GM15510 (cell line): ENCODE measurements around the gene ANKS1A.

Source experiments
- POLR2A ChIP-seq: IDR thresholded peaks from 3 replicates; pipeline ENCODE4 v1.6.1; 2011; ENCODE audit warnings: borderline replicate concordance; ENCODE audit not compliant: insufficient read length; ENCODE audit errors: extremely low read depth

ANKS1A gene

DNA sequence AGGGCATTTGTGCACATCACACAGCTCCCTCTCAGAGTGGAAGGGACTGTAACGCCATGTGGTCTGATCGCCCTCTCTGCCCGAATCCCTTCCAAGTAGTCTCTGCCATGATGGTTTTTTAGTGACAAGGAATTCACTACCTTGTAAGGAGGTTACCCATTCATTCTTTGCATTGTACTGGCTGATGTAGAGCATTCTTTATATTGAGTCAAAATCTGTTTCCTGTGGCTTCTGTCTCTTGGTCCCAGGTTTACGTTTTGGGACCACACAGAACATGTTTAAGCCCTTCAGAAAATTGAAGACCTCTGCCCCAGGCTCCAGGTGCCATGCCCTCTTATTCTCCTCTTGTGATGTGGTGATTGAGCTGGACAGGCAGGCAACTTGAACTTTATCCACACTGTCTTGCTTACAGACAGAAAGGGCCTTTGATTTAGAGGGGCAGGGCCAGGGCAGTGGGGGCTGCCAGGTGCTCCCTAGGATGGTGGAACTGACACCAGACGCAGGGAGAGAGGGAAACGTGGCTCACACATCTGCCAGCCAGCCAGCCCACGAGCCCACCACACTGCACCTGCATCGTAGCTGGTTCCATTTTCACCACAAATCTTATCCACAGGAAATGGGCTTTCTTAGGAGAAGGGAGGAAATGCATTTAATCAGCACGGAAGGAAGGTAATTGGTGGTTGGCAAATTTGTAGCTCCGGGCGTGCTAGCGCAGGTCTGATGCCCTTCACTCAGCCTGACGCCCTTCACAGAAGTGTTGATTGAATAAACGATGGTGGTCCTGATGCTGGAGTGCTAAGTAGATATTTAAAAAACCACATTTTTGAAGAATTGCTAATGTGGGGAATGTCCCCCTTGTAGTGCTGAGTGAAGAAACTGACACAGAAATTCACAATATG, 173.9 kb downstream of the ANKS1A start:
- no peak for TF ChIP-seq POLR2A

DNA sequence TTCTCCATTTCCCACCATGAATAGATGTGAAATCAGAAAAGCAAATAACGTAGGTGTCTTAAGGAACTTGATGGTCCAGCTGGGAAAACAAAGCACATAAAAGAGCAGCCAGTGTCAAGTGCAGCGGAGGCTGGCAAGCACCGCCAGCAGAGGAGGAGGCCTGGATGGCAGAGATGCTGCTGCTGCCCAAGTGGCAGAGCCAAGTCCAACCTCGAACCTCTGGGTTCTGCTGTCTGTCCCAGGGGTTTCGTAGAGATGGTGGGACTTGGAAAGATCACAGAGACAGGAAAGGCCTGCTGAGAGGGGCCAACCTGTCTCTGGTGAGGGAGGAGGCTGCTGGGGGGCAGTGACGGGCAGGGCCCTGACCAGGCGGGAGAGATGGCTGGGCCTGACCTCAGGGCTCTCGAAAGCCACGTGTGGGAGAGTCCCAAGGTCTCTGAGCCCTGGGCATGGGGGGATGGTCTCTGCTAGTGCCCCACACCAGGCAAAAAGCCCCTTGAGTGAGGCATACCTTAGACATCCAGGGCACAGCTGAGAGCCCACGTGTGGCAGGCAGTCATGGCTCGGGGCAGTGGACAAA, 174.7 kb downstream of the ANKS1A start:
- no peak for TF ChIP-seq POLR2A

DNA sequence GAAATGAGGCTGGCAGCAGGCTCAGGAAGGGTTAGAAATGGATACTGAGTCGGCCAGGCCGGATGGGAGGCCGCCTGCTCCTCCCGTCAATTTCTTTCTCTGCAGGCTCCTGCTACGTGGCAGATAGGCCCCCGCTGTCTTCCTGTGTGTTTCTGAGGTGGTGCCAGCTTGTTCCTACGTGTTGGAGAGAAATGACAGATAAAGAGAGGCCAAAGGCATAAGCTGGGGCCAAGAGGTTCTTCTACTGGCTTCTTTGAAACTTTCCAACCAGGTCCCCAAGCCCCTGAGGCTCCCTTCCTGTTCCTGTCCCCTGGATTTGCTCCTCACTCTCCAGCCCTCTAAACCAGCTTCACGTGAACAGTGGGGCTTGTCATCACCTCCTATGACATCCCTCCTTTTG, 175.2 kb downstream of the ANKS1A start:
- no peak for TF ChIP-seq POLR2A

DNA sequence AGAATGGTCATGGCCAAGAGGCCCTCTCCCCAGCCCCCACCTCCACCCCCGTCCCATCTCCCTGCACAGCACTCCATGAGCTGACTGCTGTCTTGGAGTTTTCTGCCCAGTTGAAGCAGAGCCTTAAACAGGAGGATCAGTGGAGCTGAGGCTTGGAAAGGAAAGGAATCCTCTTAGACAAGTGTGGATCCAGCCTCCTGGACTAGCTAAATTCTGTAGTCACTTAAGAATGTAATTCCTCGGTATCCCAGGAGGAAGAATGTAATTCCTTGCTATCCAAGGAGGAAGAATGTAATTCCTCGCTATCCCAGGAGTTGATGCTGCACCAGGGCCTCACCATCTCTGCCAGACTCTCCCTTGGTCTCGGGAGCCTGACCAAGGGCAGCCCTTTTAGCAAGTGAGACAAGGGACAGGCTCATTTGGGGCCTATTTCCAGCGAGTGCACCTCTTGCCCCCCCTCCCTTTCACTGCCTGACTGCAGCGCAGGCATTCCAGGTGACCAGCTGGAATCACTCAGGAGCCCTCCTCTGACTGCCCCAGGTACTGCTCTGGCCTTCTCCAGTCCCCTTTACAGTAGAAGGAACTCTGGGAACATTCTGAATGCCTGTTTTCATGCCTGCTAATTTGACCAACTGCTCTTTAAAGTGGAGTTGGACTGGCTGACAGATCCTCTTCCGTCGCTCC, 175.8 kb downstream of the ANKS1A start:
- no peak for TF ChIP-seq POLR2A

DNA sequence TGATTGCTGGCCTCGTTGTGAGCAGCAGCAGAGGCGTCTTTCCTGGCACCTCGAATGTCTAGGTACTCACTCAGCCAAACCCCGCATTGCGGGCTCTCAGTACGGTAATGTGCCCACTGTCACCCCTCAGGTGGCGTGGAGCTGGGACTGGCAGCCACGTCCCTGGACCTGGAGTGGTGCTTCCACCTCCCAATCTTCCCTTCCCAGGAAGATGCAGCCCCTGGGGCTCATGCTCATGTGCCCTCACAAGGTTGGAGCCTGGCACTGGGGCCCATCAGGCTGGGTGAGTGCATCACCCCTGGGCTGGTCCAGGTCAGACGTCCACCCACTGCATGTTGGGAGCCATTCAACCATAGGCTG, 176.4 kb downstream of the ANKS1A start:
- no peak for TF ChIP-seq POLR2A

DNA sequence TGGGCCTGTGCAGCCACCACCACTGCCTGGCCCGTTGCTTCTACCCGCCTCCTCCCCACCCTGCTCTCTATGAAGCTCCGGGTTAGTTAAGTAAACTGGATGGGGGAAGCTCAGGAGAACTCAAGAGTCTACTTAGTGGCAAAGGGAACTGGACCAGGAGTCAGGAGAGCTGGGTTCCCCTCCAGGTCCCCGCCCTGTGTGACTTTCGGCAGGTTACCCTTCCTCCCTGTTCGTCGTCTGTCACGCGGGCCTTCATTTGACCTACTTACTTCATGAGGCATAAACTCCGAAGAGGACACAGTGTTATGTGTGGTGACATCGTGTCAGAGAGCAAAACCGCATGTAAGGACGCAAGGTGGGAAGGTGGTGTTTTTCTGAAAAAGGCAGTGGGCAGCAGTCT, 176.8 kb downstream of the ANKS1A start:
- TF ChIP-seq POLR2A = no peak

DNA sequence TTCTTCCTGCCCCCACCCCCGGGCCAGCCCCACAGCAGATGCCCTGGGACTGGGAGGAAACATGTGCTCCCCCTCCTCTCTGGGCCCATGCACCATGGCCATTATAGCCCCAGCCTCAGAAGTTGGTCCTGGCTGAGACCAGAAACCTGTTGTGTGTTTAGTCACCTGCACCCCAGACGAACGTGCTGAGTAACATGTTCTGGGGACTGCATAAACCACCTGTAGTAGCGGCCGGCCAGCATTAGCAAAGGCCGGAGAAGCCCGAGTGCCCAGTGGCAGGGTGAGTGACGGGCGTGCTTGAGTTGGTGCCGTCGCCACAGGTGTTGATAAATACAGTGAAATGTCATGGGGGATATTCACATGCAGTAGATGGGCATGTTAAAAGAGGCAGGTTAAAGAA, 178.2 kb downstream of the ANKS1A start:
- no peak for TF ChIP-seq POLR2A

DNA sequence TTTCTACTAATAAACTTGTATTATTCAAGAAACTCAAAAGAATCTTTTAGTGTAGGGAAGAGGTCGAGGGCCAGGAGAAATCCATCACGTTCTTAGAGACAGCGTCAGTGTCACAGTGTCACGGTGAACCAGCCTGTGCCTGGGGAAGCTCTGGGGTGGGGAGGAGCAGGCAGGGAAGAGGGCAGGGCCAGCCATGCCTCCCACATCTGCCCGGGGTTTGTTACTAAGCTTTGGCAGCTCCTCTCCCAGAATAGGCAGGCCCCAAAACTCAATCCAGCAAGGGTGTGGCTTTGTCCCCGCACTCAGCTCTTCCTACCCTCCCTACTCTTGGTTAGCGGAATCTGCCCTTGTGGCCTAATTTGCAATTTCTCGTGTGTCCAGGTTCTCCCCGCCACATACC, 179.2 kb downstream of the ANKS1A start:
- TF ChIP-seq POLR2A = no peak

DNA sequence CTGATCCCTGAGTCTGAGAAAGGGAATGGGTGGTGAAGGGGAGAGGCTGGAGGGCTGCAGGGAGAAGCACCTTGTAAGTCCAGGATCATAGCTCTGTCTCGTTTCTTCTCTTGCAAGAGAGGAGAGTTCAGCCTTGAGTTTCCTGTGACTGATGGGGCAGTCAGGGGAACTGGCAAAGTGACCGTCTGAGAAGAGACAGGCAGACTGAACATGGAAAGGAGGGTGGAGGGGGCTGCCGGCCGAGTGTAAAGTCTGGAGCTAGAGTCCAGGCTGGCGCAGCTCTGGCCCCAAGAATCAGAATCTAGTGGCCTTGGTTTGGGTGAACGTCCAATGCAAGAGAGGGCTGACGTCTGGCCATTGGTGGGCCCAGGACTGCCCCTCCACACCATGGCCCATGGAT, 179.6 kb downstream of the ANKS1A start:
- TF ChIP-seq POLR2A = no peak

DNA sequence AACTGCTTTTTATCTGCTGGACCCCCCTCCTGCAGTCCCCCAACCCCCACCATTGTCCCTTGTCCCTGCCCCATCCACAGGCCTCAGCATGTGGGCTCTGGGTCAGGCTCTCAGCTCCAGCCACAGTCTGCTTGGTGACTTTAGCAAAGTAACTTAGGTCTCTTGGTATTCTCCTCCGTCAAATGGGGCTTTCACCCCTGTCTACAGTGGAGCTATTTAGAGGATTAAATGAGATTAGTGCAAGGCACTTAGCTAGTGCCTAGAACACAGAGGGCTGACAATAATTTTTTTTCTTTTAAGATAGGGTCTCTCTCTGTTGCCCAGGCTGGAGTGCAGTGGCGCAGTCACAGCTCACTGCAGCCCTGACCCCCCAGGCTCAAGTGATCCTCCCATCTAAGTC, 180.2 kb downstream of the ANKS1A start:
- TF ChIP-seq POLR2A = no peak

DNA sequence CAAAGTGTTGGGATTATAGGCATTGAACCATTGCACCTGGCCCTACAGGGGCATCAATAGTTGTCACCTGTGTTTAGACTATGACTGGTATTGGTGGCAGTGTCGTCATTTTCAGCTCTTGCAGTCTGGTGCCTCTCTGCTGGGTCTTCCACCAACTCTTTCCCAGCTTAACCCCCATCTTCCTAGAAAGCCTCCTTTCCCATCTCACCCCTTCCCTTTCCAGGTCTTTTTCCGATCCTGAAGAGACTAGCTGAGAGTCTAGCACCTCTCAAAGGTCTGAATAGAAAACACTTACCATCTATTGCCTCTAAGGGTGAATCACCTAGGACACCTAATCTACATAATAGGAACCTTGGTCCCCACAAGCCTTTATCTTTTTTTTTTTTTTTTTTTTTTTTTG, 181.1 kb downstream of the ANKS1A start:
- no peak for TF ChIP-seq POLR2A

DNA sequence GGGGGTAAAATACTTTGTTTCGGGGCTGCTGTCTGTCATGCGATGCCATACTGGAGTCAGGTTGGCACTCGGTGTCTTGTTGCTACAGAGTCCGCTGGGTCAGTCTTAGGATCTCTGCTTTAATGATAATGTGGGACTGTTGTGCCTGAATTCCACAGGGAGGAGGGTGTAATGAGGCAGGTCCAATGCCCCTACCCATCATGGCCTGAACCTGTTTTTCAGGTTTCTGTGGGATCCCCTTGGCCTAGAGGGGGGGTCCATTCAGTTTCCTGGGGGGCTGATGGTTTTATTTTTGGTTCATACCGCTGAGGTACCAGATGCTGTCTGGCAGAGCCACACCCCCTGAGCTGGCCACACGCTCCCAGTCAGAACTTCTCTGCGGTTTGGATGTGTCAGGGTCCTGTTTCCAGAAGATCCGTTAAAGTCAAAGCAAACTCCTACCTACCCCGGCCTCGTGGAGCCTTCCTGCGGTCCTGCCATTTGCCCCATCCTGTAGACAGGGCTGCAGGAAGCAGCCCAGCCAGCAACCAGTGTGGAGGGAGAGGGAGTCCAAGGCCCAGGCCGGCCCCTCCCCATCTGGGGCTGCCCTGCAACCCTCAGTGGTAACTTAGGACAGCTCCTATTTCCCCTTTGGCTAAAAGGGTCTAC, 182.4 kb downstream of the ANKS1A start:
- no peak for TF ChIP-seq POLR2A

DNA sequence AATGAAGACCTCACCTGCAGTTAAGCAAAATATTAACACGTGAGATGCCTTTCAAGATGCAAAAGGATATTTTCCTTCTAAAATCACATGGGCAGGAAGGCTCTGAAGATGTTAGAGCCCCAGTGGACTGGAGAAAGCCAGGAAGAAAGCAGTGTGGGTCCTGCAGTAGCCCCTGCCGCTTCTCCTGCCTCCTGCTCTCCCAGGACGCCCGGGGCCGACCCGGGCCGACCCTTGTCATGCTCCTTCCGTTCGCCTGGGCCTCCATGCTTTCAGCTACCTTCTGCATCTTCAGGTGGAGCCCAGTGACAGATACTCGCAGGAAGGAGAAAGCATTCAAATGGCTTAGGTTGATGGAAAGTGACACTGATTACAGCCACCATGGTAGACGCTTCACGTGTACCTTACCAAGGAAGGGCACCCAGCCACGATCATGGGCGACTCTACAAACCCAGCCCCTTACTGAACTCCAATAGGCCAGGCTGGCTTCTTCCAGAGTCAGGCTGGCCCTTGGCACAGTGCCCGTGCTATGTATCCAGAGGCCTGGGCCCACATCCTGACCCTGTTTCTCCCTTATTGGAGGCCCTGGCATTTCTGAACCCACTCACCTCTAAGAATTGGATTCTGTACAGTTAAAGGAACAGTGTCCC, 183.1 kb downstream of the ANKS1A start:
- TF ChIP-seq POLR2A = no peak

DNA sequence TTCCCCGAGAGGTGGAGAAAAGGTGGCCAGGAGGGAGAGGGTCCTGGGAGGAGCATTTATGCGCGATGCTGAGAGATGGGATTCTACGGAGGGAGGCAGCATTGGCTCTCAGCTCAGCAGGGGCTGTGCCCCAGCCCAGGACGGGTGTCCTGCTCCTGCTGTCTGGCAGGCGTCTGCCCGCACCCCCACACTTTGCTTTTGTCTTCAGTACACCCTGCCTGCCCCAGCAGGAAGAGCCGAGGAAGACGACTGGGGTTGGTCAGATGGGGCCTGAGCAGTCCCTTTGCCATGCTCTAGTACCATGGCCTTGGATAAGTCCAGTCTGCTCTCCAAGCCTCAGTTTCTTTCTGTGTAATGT, 183.6 kb downstream of the ANKS1A start:
- TF ChIP-seq POLR2A = no peak

DNA sequence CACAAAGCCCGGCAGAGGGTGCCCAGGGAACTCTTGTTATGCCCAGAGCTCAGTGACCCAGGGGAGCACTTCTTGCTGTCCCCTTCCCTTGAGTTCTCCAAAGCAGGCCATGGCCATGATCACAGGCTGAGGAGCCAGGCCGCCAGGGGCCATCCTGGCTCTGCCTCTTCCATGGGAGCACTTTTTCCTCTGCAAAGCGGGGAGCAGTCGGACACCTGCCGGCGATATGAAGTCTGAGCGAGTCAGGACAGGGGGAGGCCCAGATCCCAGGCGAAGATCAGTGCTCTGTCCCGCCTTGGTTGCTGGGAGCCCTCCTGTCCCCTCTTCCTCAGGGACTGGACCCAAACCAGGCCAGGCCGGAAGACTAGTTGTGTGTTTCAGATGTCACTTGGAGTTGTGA, 184.2 kb downstream of the ANKS1A start:
- no peak for TF ChIP-seq POLR2A

DNA sequence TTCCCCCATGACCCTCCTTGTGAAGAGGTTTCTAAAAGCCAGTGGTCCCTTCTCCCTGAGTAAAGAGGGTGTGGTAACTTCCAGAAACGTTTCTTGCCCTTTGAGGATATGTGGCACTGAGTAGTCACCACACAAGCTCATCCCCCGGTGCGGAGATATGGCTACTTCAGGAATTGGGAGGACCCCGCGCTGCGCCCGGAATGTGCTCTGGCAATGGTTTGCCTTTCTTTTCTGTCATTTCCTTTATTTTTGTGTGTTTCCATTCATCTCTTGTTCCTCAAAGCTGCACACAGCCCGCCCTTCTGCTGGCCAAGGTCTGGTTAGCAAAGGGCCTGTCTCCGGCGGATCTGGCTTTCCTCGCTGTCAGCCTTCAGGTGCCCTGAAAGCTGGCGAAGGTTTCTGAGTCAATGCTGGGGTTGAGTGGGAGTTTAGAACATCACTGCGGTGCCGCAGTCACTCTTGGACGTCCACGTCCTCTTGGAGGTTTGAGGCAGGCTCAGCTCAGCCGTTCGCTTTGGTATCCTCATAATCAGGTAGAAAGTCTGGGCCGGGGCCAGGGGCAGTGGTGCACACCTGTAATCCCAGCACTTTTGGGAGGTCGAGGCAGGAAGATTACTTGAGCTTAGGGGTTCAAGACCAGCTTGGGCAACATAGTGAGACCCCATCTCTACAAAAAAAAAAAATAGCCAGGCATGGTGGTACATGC, 184.9 kb downstream of the ANKS1A start:
- no peak for TF ChIP-seq POLR2A
